Activated CD4-positive, alpha-beta T cell treated with anti-CD3 and anti-CD28 coated beads, Interleukin-2, Interleukin-4, amounts not matched to agents 100 ng/mL and 50 ng/mL, durations not matched to agents 16 hours and 8 hours (primary cell): Measurements from ENCODE around the gene GAB1.

Source experiments
- DNase-seq: peaks from one replicate; pipeline ENCODE4 v3.0.0-alpha.2; 2020; ENCODE audit warnings: low spot score

The GAB1 gene

DNA sequence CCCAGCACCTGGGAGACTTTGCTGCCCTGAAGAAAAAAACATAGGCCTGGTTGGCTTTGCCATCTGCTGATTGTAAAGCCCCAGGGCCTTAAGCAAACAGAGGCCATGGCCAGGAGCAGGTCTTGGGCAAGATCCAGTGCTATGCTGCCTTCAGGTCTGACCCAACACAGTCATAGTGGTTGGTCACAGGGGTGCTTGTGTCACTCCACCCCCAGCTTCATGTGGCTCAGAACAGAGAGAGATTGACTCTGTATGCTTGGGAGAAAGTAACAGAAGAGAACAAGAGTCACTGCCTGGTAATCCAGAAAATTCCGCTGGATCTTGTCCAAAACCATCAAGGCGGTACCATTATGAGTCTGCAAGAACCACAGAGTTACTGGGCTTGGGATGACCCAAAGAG, 152.4 kb downstream of the GAB1 start:
- DNase-seq, result no peak

DNA sequence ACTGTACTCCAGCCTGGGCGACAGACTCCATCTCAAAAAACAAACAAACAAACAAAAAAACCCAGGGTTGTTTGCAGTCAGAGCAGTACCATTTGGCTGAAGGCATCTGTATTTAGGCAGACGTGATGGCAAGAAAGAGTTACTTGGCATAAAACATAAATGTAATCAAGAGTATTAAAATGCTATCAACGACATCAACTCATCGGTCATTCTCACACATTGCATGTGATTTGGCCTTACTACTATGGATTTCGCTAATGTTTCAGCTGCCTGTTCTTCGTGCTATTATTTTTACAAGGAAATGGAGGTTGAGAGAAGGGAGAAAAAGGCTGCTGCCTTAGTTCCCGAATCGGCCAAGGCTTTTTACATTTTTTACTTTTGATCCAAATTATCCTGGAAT, 161.3 kb downstream of the GAB1 start:
- DNase-seq, result no peak

DNA sequence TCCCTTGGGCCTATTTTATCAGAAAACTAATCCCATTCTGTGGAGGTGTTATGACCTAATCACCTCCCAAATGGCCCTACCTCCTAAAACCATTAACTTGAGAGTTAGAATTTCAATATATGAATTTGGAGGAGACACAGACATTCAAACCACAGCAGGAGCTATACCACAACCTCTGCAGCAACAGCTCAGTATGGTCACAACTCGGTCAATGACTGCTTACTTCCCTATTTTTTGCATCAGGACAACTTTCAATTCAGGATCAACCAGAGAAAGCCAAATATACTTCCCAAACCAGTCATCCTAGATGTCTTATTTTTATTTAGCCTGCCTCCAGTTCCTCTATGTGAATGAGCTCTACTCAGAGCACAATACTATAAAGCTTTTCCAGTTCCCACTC, 165.6 kb downstream of the GAB1 start:
- no peak for DNase-seq

DNA sequence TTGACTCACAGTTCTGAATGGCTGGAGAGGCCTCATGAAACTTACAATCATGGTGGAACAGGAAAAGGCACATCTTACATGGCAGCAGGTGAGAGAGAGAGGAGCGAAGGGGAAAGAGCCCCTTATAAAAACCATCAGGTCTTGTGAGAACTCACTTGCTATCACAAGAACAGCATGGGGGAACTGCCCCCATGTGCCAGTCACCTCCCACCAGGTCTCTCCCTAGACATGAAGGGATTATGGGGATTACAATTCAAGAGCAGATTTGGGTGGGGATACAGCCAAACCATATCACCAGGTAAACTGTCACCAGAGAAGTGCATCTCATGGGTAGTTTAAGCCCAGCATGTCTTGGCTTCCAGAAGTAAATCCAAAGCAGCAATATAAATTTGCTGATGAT, 169.4 kb downstream of the GAB1 start:
- no peak for DNase-seq

DNA sequence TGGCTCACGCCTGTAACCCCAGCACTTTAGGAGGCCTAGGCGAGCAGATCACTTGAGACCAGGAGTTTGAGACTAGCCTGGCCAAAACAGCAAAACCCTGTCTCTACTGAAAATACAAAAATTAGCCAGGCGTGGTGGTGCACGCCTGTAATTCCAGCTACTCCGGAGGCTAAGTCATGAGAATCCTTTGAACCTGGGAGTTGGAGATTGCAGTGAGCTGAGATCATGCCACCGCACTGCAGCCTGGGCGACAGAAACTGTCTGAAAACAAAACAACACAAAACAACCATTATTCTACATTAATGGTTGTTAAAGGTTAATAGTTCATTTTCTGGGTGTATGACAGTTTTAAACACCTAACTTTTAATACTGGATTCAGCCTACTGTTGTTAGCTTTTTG, 175.2 kb downstream of the GAB1 start:
- no peak for DNase-seq

DNA sequence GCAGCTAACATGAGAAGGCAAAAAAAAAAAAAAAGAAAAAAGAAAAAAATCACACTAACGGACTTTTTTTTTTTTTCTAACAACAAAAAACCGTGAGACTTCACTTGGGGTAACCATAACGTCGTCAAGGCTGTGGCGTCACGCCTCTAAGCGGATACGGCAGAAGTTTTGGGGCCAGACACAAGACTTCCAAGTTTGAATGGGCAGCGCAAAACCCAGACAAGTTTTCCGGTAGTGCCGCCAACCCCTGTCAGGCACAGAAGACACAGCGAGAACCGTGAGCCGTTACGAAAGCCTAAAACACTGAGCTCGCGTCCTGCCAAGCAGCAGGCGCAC, 176.3 kb downstream of the GAB1 start:
- DNase-seq, result no peak

DNA sequence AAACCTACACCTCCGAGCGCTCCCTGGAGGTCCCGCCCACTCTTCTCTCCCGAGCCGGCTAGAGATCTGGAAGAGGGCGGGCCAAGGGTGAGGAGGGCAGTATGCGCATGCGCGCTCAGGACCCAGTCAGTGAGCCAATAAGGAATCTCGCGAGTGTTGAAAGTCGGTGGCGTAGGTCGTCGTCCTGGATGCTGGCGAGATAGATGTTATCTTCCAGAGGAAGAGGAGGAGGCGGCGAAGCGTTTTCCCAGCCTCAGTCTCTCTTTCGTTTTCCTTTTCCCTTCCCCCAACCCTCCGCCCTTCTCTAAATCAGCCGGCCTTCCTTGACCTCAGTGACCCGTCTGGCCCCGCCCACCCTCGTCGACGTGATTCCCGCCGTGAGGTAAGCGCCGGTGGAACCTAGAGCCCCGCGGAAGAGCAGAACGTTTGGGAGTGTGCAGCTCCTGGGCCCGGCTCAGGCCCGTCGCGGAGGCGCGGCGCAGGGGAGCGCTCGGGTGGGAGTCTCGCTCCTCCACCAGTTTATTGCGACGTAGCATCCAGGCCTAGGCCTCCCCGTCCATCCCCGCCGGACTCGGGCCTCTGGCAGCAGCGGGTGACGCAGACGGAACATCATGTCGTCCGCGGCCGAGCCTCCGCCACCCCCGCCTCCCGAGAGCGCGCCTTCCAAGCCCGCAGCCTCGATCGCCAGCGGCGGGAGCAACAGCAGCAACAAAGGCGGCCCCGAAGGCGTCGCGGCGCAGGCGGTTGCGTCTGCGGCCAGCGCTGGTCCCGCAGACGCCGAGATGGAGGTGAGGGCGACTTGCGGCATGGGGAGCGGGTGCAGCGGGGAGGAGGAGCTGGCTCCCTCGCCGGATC, 176.9 kb downstream of the GAB1 start, which contains the start of gene SMARCA5:
SMARCA5 (plus strand) TSS at position 389 of the 855 bp plus-strand sequence; CDS start at position 612, 223 bp downstream.
- DNase-seq, result peak; percentile 98

DNA sequence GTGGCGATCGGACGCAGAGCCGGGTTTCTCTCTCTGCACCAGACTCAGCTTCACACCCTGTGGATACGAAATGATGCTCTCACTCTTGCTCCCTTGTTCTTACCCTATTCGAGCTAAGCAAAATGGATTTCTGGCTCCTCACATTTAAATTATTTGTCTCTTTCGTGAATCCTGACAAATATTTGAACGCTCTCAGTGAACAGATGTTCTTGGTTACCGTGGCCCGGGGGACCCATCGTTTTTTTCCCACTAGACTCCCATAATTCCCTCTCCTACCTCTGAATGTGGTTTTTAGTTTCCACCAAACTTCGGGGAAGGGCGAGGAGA, 177.5 kb downstream of the GAB1 start:
- DNase-seq, result no peak

DNA sequence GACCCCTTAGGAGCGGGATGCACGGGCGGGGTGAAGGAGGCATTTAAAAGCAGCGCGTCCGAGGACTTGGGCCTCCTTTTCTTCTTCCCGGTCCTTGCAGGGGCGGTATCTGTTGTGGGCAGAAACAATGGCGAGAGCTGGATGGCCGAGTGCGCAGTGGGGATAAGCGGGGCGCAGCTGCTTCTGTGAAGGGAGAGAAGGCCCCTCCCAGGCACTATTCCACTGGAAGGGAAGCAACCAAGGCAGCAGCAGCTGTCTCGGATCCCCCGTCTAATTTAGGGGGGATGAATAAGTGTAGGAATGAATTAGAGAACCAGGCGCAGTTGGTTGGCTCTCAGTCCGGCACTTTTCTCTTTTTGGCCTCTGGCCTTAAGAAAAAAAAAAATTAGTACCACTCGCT, 177.8 kb downstream of the GAB1 start:
- peak; percentile 12 for DNase-seq

DNA sequence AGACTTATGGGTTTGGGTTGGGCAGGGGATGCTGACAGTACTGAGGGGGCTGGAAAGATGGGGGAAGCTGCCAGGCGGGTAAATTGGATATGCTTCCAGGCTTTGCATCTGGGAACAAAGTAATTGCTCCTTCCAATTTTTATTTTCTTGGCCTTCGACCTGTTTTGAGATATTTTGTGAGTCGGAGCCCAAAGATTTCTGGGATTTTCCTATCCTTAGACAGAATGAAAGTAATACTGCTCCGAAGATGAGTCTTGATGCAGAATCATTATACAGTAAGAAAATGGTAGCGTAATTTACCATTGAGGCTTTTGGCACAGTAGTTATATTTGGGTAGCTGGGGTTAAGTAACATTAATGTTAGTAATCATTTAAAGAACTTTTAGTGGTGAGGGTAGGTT, 178.2 kb downstream of the GAB1 start:
- peak; percentile 9 for DNase-seq

DNA sequence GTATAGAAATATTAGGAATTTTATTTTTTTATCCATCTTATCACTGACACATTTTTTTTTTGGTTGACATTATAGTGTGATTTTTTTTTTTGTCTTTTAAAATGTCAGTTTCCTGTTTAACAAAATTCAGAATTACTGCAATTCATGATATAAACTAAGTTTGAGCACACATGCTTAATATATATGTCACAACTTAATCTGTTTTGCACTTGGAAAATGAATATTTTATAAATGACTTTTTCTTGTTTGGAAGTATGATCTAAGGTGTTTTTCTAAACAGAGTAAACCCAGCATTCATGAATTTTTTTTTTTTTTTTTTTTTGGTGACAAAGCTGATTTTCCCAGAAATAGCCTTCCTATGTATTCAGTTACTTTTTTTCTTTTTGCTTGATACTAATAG, 179.2 kb downstream of the GAB1 start:
- no peak for DNase-seq

DNA sequence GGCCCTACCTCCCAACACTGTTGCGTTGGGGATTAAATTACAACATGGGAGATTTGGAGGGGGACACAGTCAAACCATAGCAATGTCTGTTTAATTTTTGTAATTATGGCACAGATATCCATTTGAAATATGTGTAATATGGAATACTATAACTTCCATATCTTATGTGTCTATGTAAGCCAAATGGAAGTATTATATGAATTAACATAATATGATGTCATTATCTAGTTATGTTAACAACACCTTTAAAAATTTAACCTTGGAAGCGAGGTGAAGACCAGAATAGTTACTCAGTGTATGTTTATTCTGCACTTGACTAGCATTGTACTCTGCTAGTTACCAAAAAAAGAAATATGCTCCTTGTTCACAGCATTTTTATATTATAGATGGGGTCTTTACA, 181.1 kb downstream of the GAB1 start:
- no peak for DNase-seq
